OCI-LY7 (cell line): Measurements from ENCODE around the gene FHL3. TPM values are rescaled to one million over a fixed set of nuclear protein-coding genes. Genes with fewer than 3 reads are reported as not detected.

ENCODE experiments used
- BruUV-seq: library from RNA; stranded (reverse); fragments of 400-500 nt; replicated peaks from 2 replicates; lab custom pipeline; 2021; lab: Mats Ljungman, UMichigan
- CTCF ChIA-PET: fragments of 300-600 bp; sonication (Branson Sonifier 250); formaldehyde crosslinking; loops from one replicate; lab custom pipeline; 2022; ENCODE audit warnings: antibody characterized with exemption; ENCODE audit not compliant: unreplicated experiment; lab: Charles Lee
- POLR2A ChIA-PET: fragments of 300-600 bp; sonication (Branson Sonifier 250); formaldehyde crosslinking; loops from one replicate; lab custom pipeline; 2022; ENCODE audit warnings: antibody characterized with exemption; lab: Charles Lee
- DNase-seq: peaks from one replicate; pipeline ENCODE4 v3.0.0-alpha.2; 2015; ENCODE audit warnings: low spot score
- H2AFZ ChIP-seq: fragments of 200-600 bp; sonication (generic), shearing (Covaris generic); 2 replicates; pipeline ENCODE4 v1.6.1; 2014; ENCODE audit warnings: mild to moderate bottlenecking, antibody characterized with exemption, low read length, moderate library complexity
- H3K27ac ChIP-seq: fragments of 200-600 bp; sonication (generic); 2 replicates; pipeline ENCODE4 v1.5.1; 2014; ENCODE audit warnings: mixed run types, low read depth, mild to moderate bottlenecking, moderate library complexity, low read length, inconsistent platforms; ENCODE audit not compliant: poor library complexity, severe bottlenecking
- H3K36me3 ChIP-seq: fragments of 200-600 bp; sonication (generic); 2 replicates; pipeline ENCODE4 v1.6.1; 2014; ENCODE audit warnings: mild to moderate bottlenecking, antibody characterized with exemption, low read length, moderate library complexity, mixed read lengths; ENCODE audit not compliant: insufficient read depth
- H3K4me1 ChIP-seq: fragments of 200-600 bp; sonication (generic); 2 replicates; pipeline ENCODE4 v1.5.1; 2014; ENCODE audit warnings: mild to moderate bottlenecking, low read length; ENCODE audit not compliant: insufficient read depth, poor library complexity, severe bottlenecking
- H3K4me2 ChIP-seq: fragments of 200-600 bp; sonication (generic); 2 replicates; pipeline ENCODE4 v1.6.1; 2014; ENCODE audit warnings: mild to moderate bottlenecking, low read length
- H3K4me3 ChIP-seq: fragments of 200-600 bp; sonication (generic); 2 replicates; pipeline ENCODE4 v1.5.1; 2014; ENCODE audit warnings: mild to moderate bottlenecking, low read depth, low read length; ENCODE audit not compliant: poor library complexity, severe bottlenecking
- H3K79me2 ChIP-seq: fragments of 200-600 bp; sonication (generic); 2 replicates; pipeline ENCODE4 v1.6.1; 2016; ENCODE audit warnings: low read depth, mild to moderate bottlenecking, low read length, moderate library complexity, mixed read lengths; ENCODE audit not compliant: insufficient read depth
- H3K9me2 ChIP-seq: fragments of 200-600 bp; sonication (generic); 2 replicates; pipeline ENCODE4 v1.6.1; 2016; ENCODE audit warnings: mild to moderate bottlenecking, low read length, mixed read lengths; ENCODE audit not compliant: insufficient read depth
- H3K9me3 ChIP-seq: fragments of 200-600 bp; sonication (generic); 2 replicates; pipeline ENCODE4 v1.6.1; 2014; ENCODE audit warnings: mild to moderate bottlenecking, mixed run types, low read length, mixed read lengths
- H4K20me1 ChIP-seq: fragments of 200-600 bp; sonication (generic); 2 replicates; pipeline ENCODE4 v1.6.1; 2014; ENCODE audit warnings: mild to moderate bottlenecking, antibody characterized with exemption, low read length, moderate library complexity, mixed read lengths; ENCODE audit not compliant: insufficient read depth
- CTCF ChIP-seq: fragments of 200-600 bp; sonication (generic); conservative IDR thresholded peaks from 2 replicates; pipeline ENCODE4 v1.5.1; 2014; ENCODE audit warnings: mild to moderate bottlenecking, antibody characterized with exemption, low read length, moderate library complexity, mixed read lengths
- EZH2phosphoT487 ChIP-seq: fragments of 200-600 bp; sonication (generic); IDR thresholded peaks from 2 replicates; pipeline ENCODE4 v1.6.1; 2018; ENCODE audit warnings: low read depth, borderline replicate concordance, mild to moderate bottlenecking, mixed run types, antibody characterized with exemption, low read length, moderate library complexity, mixed read lengths
- intact Hi-C: fragments of 100-400 bp; cut with micrococcal nuclease; formaldehyde crosslinking; loops from one replicate; pipeline ENCODE4 v1.10.0; 2022; ENCODE audit not compliant: unreplicated experiment
- total RNA-seq, 2 experiments: library from RNA; depleted of rRNA in 1 of 2; stranded (reverse); fragments of >200 nt in 1 of 2; shearing (Covaris generic) in 1 of 2; gene quantifications; 2 replicates each; pipeline ENCODE4 v1.2.3, GENCODE V29; 2014 to 2022

FHL3 gene
- total RNA-seq, 2 experiments from 2014 or later = 0.63 to 1.8 TPM

GRCh38 chr1:38021969-38022368 is 16.7 kb upstream of the FHL3 start:
- intact Hi-C loops = no loop called here
- no peak overlapping the region for H3K4me2 ChIP-seq
- H3K27ac ChIP-seq = no peak overlapping the region
- no peaks in the 10 kb centered on the region for H4K20me1 ChIP-seq
- H2AFZ ChIP-seq = no peak overlapping the region
- no peaks in the 10 kb centered on the region for H3K4me1 ChIP-seq
- no peak for TF ChIP-seq EZH2phosphoT487
- TF ChIP-seq CTCF = no peak
- no peak for DNase-seq
- H3K79me2 ChIP-seq = no peaks in the 10 kb centered on the region; the same call in 1 of the 2 replicates
- ChIA-PET POLR2A (no interaction called here), CTCF (no interaction called here)
- H3K36me3 ChIP-seq = peaks cover 88% of the 10 kb centered on the region
- no TSS peak for BruUV-seq
- H3K4me3 ChIP-seq = no peak overlapping the region
- no peaks in the 10 kb centered on the region for H3K9me3 ChIP-seq
- no peaks in the 10 kb centered on the region for H3K9me2 ChIP-seq

GRCh38 chr1:38020396-38020795 is 15.1 kb upstream of the FHL3 start:
- Histone ChIP-seq H3K9me3 (no peaks in the 10 kb centered on the region), H2AFZ (no peak overlapping the region), H3K9me2 (no peaks in the 10 kb centered on the region), H3K36me3 (peaks cover 94% of the 10 kb centered on the region), H3K4me2 (no peak overlapping the region), H3K4me1 (no peaks in the 10 kb centered on the region), H3K79me2 (peaks cover 9% of the 10 kb centered on the region; the same call in 1 of the 2 replicates), H3K4me3 (no peak overlapping the region), H3K27ac (no peak overlapping the region), H4K20me1 (no peaks in the 10 kb centered on the region)
- DNase-seq = no peak
- no peak for TF ChIP-seq CTCF
- no peak for TF ChIP-seq EZH2phosphoT487
- BruUV-seq = no TSS peak
- CTCF ChIA-PET = no interaction called here
- intact Hi-C loops = no loop called here
- POLR2A ChIA-PET = no interaction called here

- peaks cover 92% of the 10 kb centered on the region for H3K36me3 ChIP-seq
- no peak overlapping the region for H3K4me2 ChIP-seq
- no peaks in the 10 kb centered on the region for H3K9me3 ChIP-seq
- BruUV-seq = no TSS peak
- CTCF ChIA-PET = no interaction called here
- POLR2A ChIA-PET = interaction anchor here (1.2 kb wide), 1 partner anchor 823 kb away, joined by 3 read pairs; no protein-coding TSS in a partner anchor
- H3K79me2 ChIP-seq = peaks cover 23% of the 10 kb centered on the region
- TF ChIP-seq CTCF (peak; percentile 89), EZH2phosphoT487 (no peak)
- peaks cover 3% of the 10 kb centered on the region; the same call in 1 of the 2 replicates for H4K20me1 ChIP-seq
- no peak overlapping the region for H3K27ac ChIP-seq
- no peak overlapping the region for H2AFZ ChIP-seq
- DNase-seq = peak; percentile 60
- no peak overlapping the region for H3K4me3 ChIP-seq
- H3K9me2 ChIP-seq = no peaks in the 10 kb centered on the region
- intact Hi-C loops = loop anchor here (1.0 to 10.0 kb wide), 3 partner anchors 28 to 324 kb away; partner anchors contain the start of genes CDCA8 and SF3A3
- H3K4me1 ChIP-seq = peaks cover 8% of the 10 kb centered on the region
These were observed 13.6 kb upstream of the FHL3 start for GRCh38 chr1:38018864-38019343.
